SK-N-SH treated with all-trans-retinoic acid at 6 μM for 48 hours (cell line): ENCODE results near the gene PDE7B.

Source experiments
- ATAC-seq: fragments of 200-7000 bp; cut with Tn5 transposase; 3 replicates; pipeline ENCODE4 v1.9.1; 2020; ENCODE audit warnings: mild to moderate bottlenecking, moderate library complexity
- ARNTL ChIP-seq: fragments of 450-650 bp; formaldehyde crosslinking; IDR thresholded peaks from 2 replicates; pipeline ENCODE4 v1.5.0; 2020; ENCODE audit warnings: low read depth, mild to moderate bottlenecking, moderate library complexity, borderline replicate concordance
- BACH2 ChIP-seq: fragments of 250-450 bp; sonication (Bioruptor Pico); IDR thresholded peaks from 2 replicates; pipeline ENCODE4 v1.9.0; 2021; ENCODE audit warnings: mild to moderate bottlenecking, borderline replicate concordance
- CREB5 ChIP-seq: fragments of 250-450 bp; sonication (Bioruptor Pico); IDR thresholded peaks from 2 replicates; pipeline ENCODE4 v1.5.1; 2020; ENCODE audit warnings: low read depth, mild to moderate bottlenecking, moderate library complexity
- CSDC2 ChIP-seq: fragments of 250-450 bp; sonication (Bioruptor Pico); IDR thresholded peaks from 2 replicates; pipeline ENCODE4 v1.5.0; 2020; ENCODE audit warnings: mild to moderate bottlenecking, moderate library complexity
- CSRNP3 ChIP-seq: fragments of 250-450 bp; sonication (Bioruptor Pico); IDR thresholded peaks from 2 replicates; pipeline ENCODE4 v1.5.1; 2021; ENCODE audit warnings: mild to moderate bottlenecking, moderate library complexity
- ESRRG ChIP-seq: fragments of 250-450 bp; sonication (Bioruptor Pico); IDR thresholded peaks from 2 replicates; pipeline ENCODE4 v1.6.1; 2021; ENCODE audit warnings: mild to moderate bottlenecking
- ISL1 ChIP-seq: fragments of 250-450 bp; sonication (Bioruptor Pico); IDR thresholded peaks from 2 replicates; pipeline ENCODE4 v2.1.2; 2022; ENCODE audit warnings: mild to moderate bottlenecking, moderate library complexity
- OSR1 ChIP-seq: fragments of 250-450 bp; sonication (Bioruptor Pico); IDR thresholded peaks from 2 replicates; pipeline ENCODE4 v1.8.0; 2022; ENCODE audit warnings: moderate library complexity, mild to moderate bottlenecking, inconsistent platforms
- PATZ1 ChIP-seq: fragments of 250-450 bp; sonication (Bioruptor Pico); IDR thresholded peaks from 2 replicates; pipeline ENCODE4 v1.8.0; 2020; ENCODE audit warnings: mild to moderate bottlenecking, moderate library complexity, borderline replicate concordance
- POU6F1 ChIP-seq: fragments of 250-450 bp; sonication (Bioruptor Pico); IDR thresholded peaks from 2 replicates; pipeline ENCODE4 v1.8.0; 2021; ENCODE audit warnings: low read depth, mild to moderate bottlenecking, moderate library complexity, borderline replicate concordance
- PPARA ChIP-seq: fragments of 250-450 bp; sonication (Bioruptor Pico); IDR thresholded peaks from 2 replicates; pipeline ENCODE4 v1.5.0; 2020; ENCODE audit warnings: mild to moderate bottlenecking, borderline replicate concordance
- RARB ChIP-seq: fragments of 250-450 bp; sonication (Bioruptor Pico); IDR thresholded peaks from 2 replicates; pipeline ENCODE4 v1.8.0; 2021; ENCODE audit warnings: mild to moderate bottlenecking, moderate library complexity
- SNAI2 ChIP-seq: fragments of 250-450 bp; sonication (Bioruptor Pico); IDR thresholded peaks from 2 replicates; pipeline ENCODE4 v1.5.0; 2020; ENCODE audit warnings: mild to moderate bottlenecking, moderate library complexity
- TCF4 ChIP-seq: fragments of 250-450 bp; sonication (Bioruptor Pico); IDR thresholded peaks from 2 replicates; pipeline ENCODE4 v1.8.0; 2021; ENCODE audit warnings: mild to moderate bottlenecking, moderate library complexity, borderline replicate concordance
- TOX ChIP-seq: fragments of 250-450 bp; sonication (Bioruptor Pico); IDR thresholded peaks from 2 replicates; pipeline ENCODE4 v1.8.0; 2021; ENCODE audit warnings: mild to moderate bottlenecking, moderate library complexity, borderline replicate concordance
- TSHZ2 ChIP-seq: fragments of 250-450 bp; sonication (Bioruptor Pico); IDR thresholded peaks from 2 replicates; pipeline ENCODE4 v1.5.0; 2020; ENCODE audit warnings: mild to moderate bottlenecking, moderate library complexity
- ZC3H10 ChIP-seq: fragments of 250-450 bp; sonication (Bioruptor Pico); IDR thresholded peaks from 2 replicates; pipeline ENCODE4 v1.5.1; 2021; ENCODE audit warnings: mild to moderate bottlenecking, moderate library complexity
- ZFP3 ChIP-seq: fragments of 250-450 bp; sonication (Bioruptor Pico); IDR thresholded peaks from 2 replicates; pipeline ENCODE4 v1.5.0; 2020; ENCODE audit warnings: mild to moderate bottlenecking, moderate library complexity
- ZFP30 ChIP-seq: fragments of 450-650 bp; formaldehyde crosslinking; IDR thresholded peaks from 2 replicates; pipeline ENCODE4 v1.5.0; 2022; ENCODE audit warnings: mild to moderate bottlenecking, moderate library complexity
- ZNF70 ChIP-seq: fragments of 450-650 bp; formaldehyde crosslinking; IDR thresholded peaks from 2 replicates; pipeline ENCODE4 v1.5.0; 2020; ENCODE audit warnings: mild to moderate bottlenecking, moderate library complexity

PDE7B gene

GRCh38 chr6:136085370-136086115 is 234.0 kb downstream of the PDE7B start:
- TF ChIP-seq TOX (no peak), TCF4 (CRISPR knock-in tag) (no peak; the same call in 1 of the 2 replicates), ZFP3 (CRISPR knock-in tag) (no peak), CSRNP3 (CRISPR knock-in tag) (no peak), ZFP30 (CRISPR knock-in tag) (no peak), BACH2 (no peak), ZC3H10 (CRISPR knock-in tag) (no peak), RARB (CRISPR knock-in tag) (no peak), ZNF70 (no peak), SNAI2 (no peak), ARNTL (CRISPR knock-in tag) (no peak), ESRRG (no peak), TSHZ2 (no peak), PATZ1 (CRISPR knock-in tag) (no peak), PPARA (no peak)
- ATAC-seq = no peak; the same call in 2 of the 3 replicates

- ATAC-seq = no peak
- no peak for TF ChIP-seq OSR1 (CRISPR knock-in tag)
- no peak for TF ChIP-seq RARB (CRISPR knock-in tag)
- no peak for TF ChIP-seq CSDC2 (CRISPR knock-in tag)
- no peak for TF ChIP-seq ARNTL (CRISPR knock-in tag)
- TF ChIP-seq ESRRG = no peak
Measured at GRCh38 chr6:136086686-136087085, 235.2 kb downstream of the PDE7B start.

- peak; percentile 84 for ATAC-seq
Measured at GRCh38 chr6:136087986-136088385, 236.5 kb downstream of the PDE7B start.

GRCh38 chr6:136088693-136089092 is 237.2 kb downstream of the PDE7B start:
- no peak for ATAC-seq
- TF ChIP-seq TSHZ2 (no peak), ESRRG (no peak), ARNTL (CRISPR knock-in tag) (no peak), CREB5 (CRISPR knock-in tag) (no peak), SNAI2 (no peak)

More at GRCh38 chr6:136087986-136088385, 236.5 kb downstream of the PDE7B start:
- TF ChIP-seq TOX = no peak
- TF ChIP-seq CSDC2 (CRISPR knock-in tag) = no peak
- no peak for TF ChIP-seq ISL1 (CRISPR knock-in tag)
- TF ChIP-seq TCF4 (CRISPR knock-in tag) = no peak
- no peak for TF ChIP-seq POU6F1 (CRISPR knock-in tag)
- TF ChIP-seq, all 23 proteins: peak for 0
